SW480 (cell line): ENCODE measurements around the gene CXADR.

Experiments used
- DNase-seq: peaks from one replicate; pipeline ENCODE4 v3.0.0-alpha.2; 2016; ENCODE audit warnings: low spot score

The CXADR gene

GRCh38 chr21:17542371-17543011 lies 29.6 kb downstream of the CXADR start:
- DNase-seq: no peak

- DNase-seq: no peak
These were observed 32.2 kb downstream of the CXADR start for GRCh38 chr21:17545007-17545406.

GRCh38 chr21:17548262-17548661 lies 35.4 kb downstream of the CXADR start:
- no peak for DNase-seq

- no peak for DNase-seq
These were observed 37.9 kb downstream of the CXADR start for GRCh38 chr21:17550671-17551308.

- no peak for DNase-seq
These were observed 39.6 kb downstream of the CXADR start for GRCh38 chr21:17552410-17552809.

GRCh38 chr21:17554120-17554519 lies 41.3 kb downstream of the CXADR start:
- DNase-seq: no peak

GRCh38 chr21:17554679-17555465 lies 42.0 kb downstream of the CXADR start:
- peak; percentile 33 for DNase-seq

- no peak for DNase-seq
These were observed 47.7 kb downstream of the CXADR start for GRCh38 chr21:17560377-17561025.

- no peak for DNase-seq
These were observed 57.9 kb downstream of the CXADR start for GRCh38 chr21:17570786-17571185.

GRCh38 chr21:17572431-17572830 lies 59.6 kb downstream of the CXADR start:
- no peak for DNase-seq

GRCh38 chr21:17575076-17575475 lies 62.2 kb downstream of the CXADR start:
- DNase-seq: no peak

- no peak for DNase-seq
These were observed 63.4 kb downstream of the CXADR start for GRCh38 chr21:17576080-17576835.

GRCh38 chr21:17577701-17578100 lies 64.9 kb downstream of the CXADR start:
- no peak for DNase-seq

- no peak for DNase-seq
These were observed 65.3 kb downstream of the CXADR start for GRCh38 chr21:17578162-17578561.

- DNase-seq: no peak
These were observed 66.0 kb downstream of the CXADR start for GRCh38 chr21:17578876-17579275.

GRCh38 chr21:17580319-17580718 lies 67.5 kb downstream of the CXADR start:
- no peak for DNase-seq

- no peak for DNase-seq
These were observed 71.1 kb downstream of the CXADR start for GRCh38 chr21:17583898-17584297.

- DNase-seq: peak; percentile 67
These were observed 73.1 kb downstream of the CXADR start for GRCh38 chr21:17585875-17586450.

- no peak for DNase-seq
These were observed 77.6 kb downstream of the CXADR start for GRCh38 chr21:17590430-17590829.

- no peak for DNase-seq
These were observed 84.8 kb downstream of the CXADR start for GRCh38 chr21:17597680-17598079.

- DNase-seq: no peak
These were observed 85.6 kb downstream of the CXADR start for GRCh38 chr21:17598437-17598836.

GRCh38 chr21:17602874-17603273 lies 90.0 kb downstream of the CXADR start:
- DNase-seq: no peak
